Loucy (cell line): ENCODE results near the gene RCE1.
A peak's percentile ranks its signal among the peaks of the same experiment; 100 is the strongest.
"Not testable (repeated sequence)": the region's sequence is repeated elsewhere in the genome, so short reads cannot be mapped to it uniquely, and the experiment has no call there.

ENCODE experiments used
- H2AFZ ChIP-seq: fragments of 200-600 bp; sonication (generic); 2 replicates; pipeline ENCODE4 v1.6.0; 2016; ENCODE audit warnings: antibody characterized with exemption, mild to moderate bottlenecking, low read length, moderate library complexity
- H3F3A ChIP-seq: fragments of 200-600 bp; 2 replicates; pipeline ENCODE4 v1.6.0; 2016; ENCODE audit warnings: antibody characterized with exemption, low read depth, mild to moderate bottlenecking
- H3K27me3 ChIP-seq: fragments of 200-600 bp; sonication (generic); 2 replicates; pipeline ENCODE4 v1.6.1; 2014; ENCODE audit warnings: low read length, mild to moderate bottlenecking; ENCODE audit not compliant: insufficient read depth, poor library complexity, severe bottlenecking
- H3K36me3 ChIP-seq: fragments of 200-600 bp; sonication (generic); 2 replicates; pipeline ENCODE4 v1.6.1; 2016; ENCODE audit warnings: low read length; ENCODE audit not compliant: insufficient read depth
- H3K4me1 ChIP-seq: fragments of 200-600 bp; sonication (generic); 2 replicates; pipeline ENCODE4 v1.5.1; 2014; ENCODE audit warnings: low read length, mild to moderate bottlenecking; ENCODE audit not compliant: insufficient read depth, poor library complexity, severe bottlenecking
- H3K4me2 ChIP-seq: fragments of 200-600 bp; sonication (generic); 2 replicates; pipeline ENCODE4 v1.6.0; 2014; ENCODE audit warnings: antibody characterized with exemption, low read length, low read depth, mild to moderate bottlenecking; ENCODE audit not compliant: poor library complexity, severe bottlenecking
- H3K4me3 ChIP-seq: fragments of 200-600 bp; sonication (generic); 2 replicates; pipeline ENCODE4 v1.5.1; 2014; ENCODE audit warnings: low read length, mild to moderate bottlenecking, mixed read lengths; ENCODE audit not compliant: poor library complexity, severe bottlenecking
- H3K79me2 ChIP-seq: fragments of 200-600 bp; sonication (generic); 2 replicates; pipeline ENCODE4 v1.6.1; 2014; ENCODE audit warnings: low read length; ENCODE audit not compliant: insufficient read depth
- H3K9ac ChIP-seq: fragments of 200-600 bp; sonication (generic); 2 replicates; pipeline ENCODE4 v1.6.0; 2014; ENCODE audit warnings: mild to moderate bottlenecking, low read depth, low read length, moderate library complexity; ENCODE audit not compliant: poor library complexity, severe bottlenecking
- H3K9me2 ChIP-seq: fragments of 200-600 bp; sonication (generic); replicated peaks from 2 replicates; pipeline ENCODE4 v1.6.1; 2016; ENCODE audit warnings: low read depth, low read length, mixed read lengths
- H3K9me3 ChIP-seq: fragments of 200-600 bp; sonication (generic); 2 replicates; pipeline ENCODE4 v1.6.1; 2014; ENCODE audit warnings: mild to moderate bottlenecking, antibody characterized with exemption, low read length, low read depth; ENCODE audit not compliant: insufficient read depth
- H4K20me1 ChIP-seq: fragments of 200-600 bp; sonication (generic); 2 replicates; pipeline ENCODE4 v1.6.0; 2014; ENCODE audit warnings: antibody characterized with exemption, low read length, mild to moderate bottlenecking; ENCODE audit not compliant: insufficient read depth, poor library complexity, severe bottlenecking
- EZH2phosphoT487 ChIP-seq: fragments of 200-600 bp; IDR thresholded peaks from 2 replicates; pipeline ENCODE4 v1.6.1; 2018; ENCODE audit warnings: antibody characterized with exemption, mild to moderate bottlenecking, moderate library complexity, borderline replicate concordance
- TF ChIP-seq, protein P1 (sequence below): fragments of 200-600 bp; sonication (generic); conservative IDR thresholded peaks from 2 replicates; pipeline ENCODE4 v1.5.1; 2014; ENCODE audit warnings: mild to moderate bottlenecking, antibody characterized with exemption, low read length

RCE1 gene, protein sequence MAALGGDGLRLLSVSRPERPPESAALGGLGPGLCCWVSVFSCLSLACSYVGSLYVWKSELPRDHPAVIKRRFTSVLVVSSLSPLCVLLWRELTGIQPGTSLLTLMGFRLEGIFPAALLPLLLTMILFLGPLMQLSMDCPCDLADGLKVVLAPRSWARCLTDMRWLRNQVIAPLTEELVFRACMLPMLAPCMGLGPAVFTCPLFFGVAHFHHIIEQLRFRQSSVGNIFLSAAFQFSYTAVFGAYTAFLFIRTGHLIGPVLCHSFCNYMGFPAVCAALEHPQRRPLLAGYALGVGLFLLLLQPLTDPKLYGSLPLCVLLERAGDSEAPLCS

DNA sequence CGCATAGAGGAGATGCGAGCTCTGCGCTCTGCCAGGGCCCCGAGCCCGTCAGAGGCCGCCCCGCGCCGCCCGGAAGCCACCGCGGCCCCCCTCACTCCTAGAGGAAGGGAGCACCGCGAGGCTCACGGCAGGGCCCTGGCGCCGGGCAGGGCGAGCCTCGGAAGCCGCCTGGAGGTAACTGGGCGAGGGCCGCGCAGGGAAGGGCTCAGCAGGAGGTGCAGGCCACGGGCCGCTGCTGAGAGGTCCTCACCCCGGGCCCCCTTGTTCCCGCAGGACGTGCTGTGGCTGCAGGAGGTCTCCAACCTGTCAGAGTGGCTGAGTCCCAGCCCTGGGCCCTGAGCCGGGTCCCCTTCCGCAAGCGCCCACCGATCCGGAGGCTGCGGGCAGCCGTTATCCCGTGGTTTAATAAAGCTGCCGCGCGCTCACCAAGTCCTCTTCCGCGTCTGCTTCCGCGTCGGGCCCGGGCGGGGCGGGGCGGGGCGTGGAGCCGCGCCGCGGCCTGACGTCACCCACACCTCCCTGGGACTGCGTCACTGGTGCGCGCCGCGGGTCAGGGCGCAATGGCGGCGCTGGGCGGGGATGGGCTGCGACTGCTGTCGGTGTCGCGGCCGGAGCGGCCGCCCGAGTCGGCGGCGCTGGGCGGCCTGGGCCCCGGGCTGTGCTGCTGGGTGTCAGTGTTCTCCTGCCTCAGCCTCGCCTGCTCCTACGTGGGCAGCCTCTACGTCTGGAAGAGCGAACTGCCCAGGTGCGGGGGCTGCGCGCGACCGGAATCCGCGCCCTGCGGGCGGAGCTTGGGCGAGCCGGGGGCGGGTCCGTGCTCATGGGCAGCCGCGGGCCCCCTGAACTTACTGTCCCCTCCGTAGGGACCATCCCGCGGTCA lies at the start of gene RCE1:
TSS of gene RCE1 (plus strand) at position 546 of the 880 bp plus-strand sequence. CDS start at position 561, 15 bp downstream.
- peak within 1 kb of the TSS; percentile 97 for H3K4me2 ChIP-seq
- TF ChIP-seq EZH2phosphoT487: no peak
- TF ChIP-seq, protein P1, sequence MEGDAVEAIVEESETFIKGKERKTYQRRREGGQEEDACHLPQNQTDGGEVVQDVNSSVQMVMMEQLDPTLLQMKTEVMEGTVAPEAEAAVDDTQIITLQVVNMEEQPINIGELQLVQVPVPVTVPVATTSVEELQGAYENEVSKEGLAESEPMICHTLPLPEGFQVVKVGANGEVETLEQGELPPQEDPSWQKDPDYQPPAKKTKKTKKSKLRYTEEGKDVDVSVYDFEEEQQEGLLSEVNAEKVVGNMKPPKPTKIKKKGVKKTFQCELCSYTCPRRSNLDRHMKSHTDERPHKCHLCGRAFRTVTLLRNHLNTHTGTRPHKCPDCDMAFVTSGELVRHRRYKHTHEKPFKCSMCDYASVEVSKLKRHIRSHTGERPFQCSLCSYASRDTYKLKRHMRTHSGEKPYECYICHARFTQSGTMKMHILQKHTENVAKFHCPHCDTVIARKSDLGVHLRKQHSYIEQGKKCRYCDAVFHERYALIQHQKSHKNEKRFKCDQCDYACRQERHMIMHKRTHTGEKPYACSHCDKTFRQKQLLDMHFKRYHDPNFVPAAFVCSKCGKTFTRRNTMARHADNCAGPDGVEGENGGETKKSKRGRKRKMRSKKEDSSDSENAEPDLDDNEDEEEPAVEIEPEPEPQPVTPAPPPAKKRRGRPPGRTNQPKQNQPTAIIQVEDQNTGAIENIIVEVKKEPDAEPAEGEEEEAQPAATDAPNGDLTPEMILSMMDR: no peak
- peaks cover 10% of the 10 kb centered on the region; the same call in 1 of the 2 replicates for H3K36me3 ChIP-seq
- peak within 1 kb of the TSS; percentile 90 for H2AFZ ChIP-seq
- H3K9me3 ChIP-seq: no peaks in the 10 kb centered on the region
- H3K4me1 ChIP-seq: peaks cover 35% of the 10 kb centered on the region
- H3F3A ChIP-seq: 0 out of 2 replicates have a peak, but pooled peaks cover 3% of the 10 kb centered on the region
- H3K79me2 ChIP-seq: peaks cover 58% of the 10 kb centered on the region
- H4K20me1 ChIP-seq: peaks cover 26% of the 10 kb centered on the region
- no peaks in the 10 kb centered on the region for H3K9me2 ChIP-seq
- no peaks in the 10 kb centered on the region for H3K27me3 ChIP-seq
- H3K9ac ChIP-seq: peak within 1 kb of the TSS; percentile 97
- H3K4me3 ChIP-seq: peak within 1 kb of the TSS; percentile 95

DNA sequence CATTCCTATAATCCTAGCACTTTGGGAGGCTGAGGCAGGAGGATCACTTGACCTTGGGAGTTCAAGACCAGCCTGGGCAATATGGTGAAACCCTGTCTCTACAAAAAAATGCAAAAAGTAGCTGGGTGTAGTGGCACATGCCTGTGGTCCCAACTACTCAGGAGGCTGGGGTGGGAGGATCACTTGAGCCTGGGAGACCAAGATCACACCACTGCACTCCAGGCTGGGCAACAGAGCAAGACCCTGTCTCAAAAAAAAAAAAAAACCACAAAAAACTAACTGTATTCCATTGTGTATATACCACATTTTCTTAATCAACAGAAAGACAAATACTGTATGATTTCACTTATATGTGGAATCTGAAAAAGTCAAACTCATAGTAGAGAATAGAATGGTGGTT lies 43.4 kb upstream of the RCE1 start:
- H3K4me2 ChIP-seq, H3K27me3 ChIP-seq, H3K9me3 ChIP-seq, H3K9ac ChIP-seq, H3K9me2 ChIP-seq, H3K36me3 ChIP-seq, H2AFZ ChIP-seq, H3F3A ChIP-seq, H4K20me1 ChIP-seq, H3K4me1 ChIP-seq, H3K4me3 ChIP-seq, H3K79me2 ChIP-seq: not testable (repeated sequence)

DNA sequence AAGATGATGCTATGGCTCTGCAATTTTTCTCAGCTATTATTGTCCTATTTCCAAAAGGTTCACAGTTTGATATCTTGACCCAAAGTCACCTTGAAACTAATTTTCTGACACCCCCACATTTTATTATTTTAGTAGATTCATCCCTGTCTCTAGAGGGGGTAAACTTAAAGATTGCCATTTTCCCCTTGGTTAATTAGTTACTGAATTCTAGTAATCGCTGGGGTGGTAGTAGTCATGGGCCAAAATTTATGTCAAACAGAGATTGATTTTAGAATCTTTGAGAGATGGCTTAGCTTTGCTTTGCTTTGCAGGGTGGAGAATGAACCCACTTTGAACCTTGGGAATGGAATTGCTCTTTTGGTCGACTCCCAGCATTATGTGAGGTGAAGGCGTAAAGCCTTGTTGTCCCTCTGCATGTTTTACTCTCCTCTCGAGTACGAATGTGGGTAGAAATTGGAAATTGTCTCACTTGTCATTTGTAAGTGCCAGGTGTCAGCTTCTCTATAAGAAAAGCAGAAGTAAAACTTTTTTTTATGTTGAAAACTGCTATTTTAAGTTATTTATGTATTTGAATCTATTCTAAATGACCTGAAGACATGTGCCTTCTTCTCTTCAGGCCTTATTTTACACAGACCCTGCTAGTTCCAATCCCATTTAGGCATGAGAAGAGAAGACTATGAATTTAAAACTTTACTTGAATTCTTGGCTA lies 42.4 kb upstream of the RCE1 start:
- H3K9me2 ChIP-seq: no peaks in the 10 kb centered on the region
- H3K9me3 ChIP-seq: no peaks in the 10 kb centered on the region
- H3K4me2 ChIP-seq: no peak overlapping the region
- 0 out of 2 replicates have a peak, but pooled peaks cover 6% of the 10 kb centered on the region for H3K36me3 ChIP-seq
- no peak overlapping the region for H3K4me3 ChIP-seq
- no peaks in the 10 kb centered on the region for H3K4me1 ChIP-seq
- no peaks in the 10 kb centered on the region for H4K20me1 ChIP-seq
- no peak overlapping the region for H2AFZ ChIP-seq
- no peaks in the 10 kb centered on the region for H3F3A ChIP-seq
- no peaks in the 10 kb centered on the region for H3K27me3 ChIP-seq
- no peak for TF ChIP-seq EZH2phosphoT487
- TF ChIP-seq, protein P1: no peak
- H3K79me2 ChIP-seq: no peaks in the 10 kb centered on the region
- H3K9ac ChIP-seq: no peak overlapping the region
